Fibroblast of skin of right quadriceps (primary cell): Measurements from ENCODE around the gene EBF3.

Source experiments
- DNase-seq: peaks from one replicate; pipeline ENCODE4 v3.0.0-alpha.2; 2013

EBF3 gene

GRCh38 chr10:129909531-129910256 is 54.4 kb downstream of the EBF3 start:
- DNase-seq, result no peak

- no peak for DNase-seq
These were observed 55.0 kb downstream of the EBF3 start for GRCh38 chr10:129909080-129909479.

GRCh38 chr10:129908406-129908805 is 55.7 kb downstream of the EBF3 start:
- no peak for DNase-seq

GRCh38 chr10:129905553-129905952 is 58.5 kb downstream of the EBF3 start:
- DNase-seq, result no peak

- DNase-seq, result no peak
These were observed 59.8 kb downstream of the EBF3 start for GRCh38 chr10:129904323-129904722.

GRCh38 chr10:129901389-129902006 is 62.6 kb downstream of the EBF3 start:
- DNase-seq, result no peak

GRCh38 chr10:129900825-129901224 is 63.2 kb downstream of the EBF3 start:
- no peak for DNase-seq

- DNase-seq, result no peak
These were observed 64.6 kb downstream of the EBF3 start for GRCh38 chr10:129899276-129900130.

- no peak for DNase-seq
These were observed 65.3 kb downstream of the EBF3 start for GRCh38 chr10:129898706-129899268.

GRCh38 chr10:129897871-129898626 is 66.0 kb downstream of the EBF3 start:
- DNase-seq, result no peak

- DNase-seq, result no peak
These were observed 67.2 kb downstream of the EBF3 start for GRCh38 chr10:129896860-129897200.

GRCh38 chr10:129896136-129896859 is 67.8 kb downstream of the EBF3 start:
- DNase-seq, result no peak

- no peak for DNase-seq
These were observed 68.3 kb downstream of the EBF3 start for GRCh38 chr10:129895811-129896135.

GRCh38 chr10:129894698-129895097 is 69.4 kb downstream of the EBF3 start:
- no peak for DNase-seq

- DNase-seq, result no peak
These were observed 70.7 kb downstream of the EBF3 start for GRCh38 chr10:129893104-129894089.

GRCh38 chr10:129892548-129893052 is 71.5 kb downstream of the EBF3 start:
- DNase-seq, result no peak

GRCh38 chr10:129891806-129892205 is 72.3 kb downstream of the EBF3 start:
- DNase-seq, result no peak

- DNase-seq, result no peak
These were observed 73.9 kb downstream of the EBF3 start for GRCh38 chr10:129890170-129890569.

GRCh38 chr10:129888784-129889616 is 75.1 kb downstream of the EBF3 start:
- DNase-seq, result peak; percentile 16
